Activated T-cell treated with anti-CD3 and anti-CD28 coated beads, Interleukin-2, amount 50 U/mL, for 1 hour (primary cell): ENCODE measurements around the gene PAFAH1B2.
"Not testable (repeated sequence)": the region's sequence is repeated elsewhere in the genome, so short reads cannot be mapped to it uniquely, and the experiment has no call there.

Source experiments
- DNase-seq: peaks from one replicate; pipeline ENCODE4 v3.0.0-alpha.2; 2020

The PAFAH1B2 gene

DNA sequence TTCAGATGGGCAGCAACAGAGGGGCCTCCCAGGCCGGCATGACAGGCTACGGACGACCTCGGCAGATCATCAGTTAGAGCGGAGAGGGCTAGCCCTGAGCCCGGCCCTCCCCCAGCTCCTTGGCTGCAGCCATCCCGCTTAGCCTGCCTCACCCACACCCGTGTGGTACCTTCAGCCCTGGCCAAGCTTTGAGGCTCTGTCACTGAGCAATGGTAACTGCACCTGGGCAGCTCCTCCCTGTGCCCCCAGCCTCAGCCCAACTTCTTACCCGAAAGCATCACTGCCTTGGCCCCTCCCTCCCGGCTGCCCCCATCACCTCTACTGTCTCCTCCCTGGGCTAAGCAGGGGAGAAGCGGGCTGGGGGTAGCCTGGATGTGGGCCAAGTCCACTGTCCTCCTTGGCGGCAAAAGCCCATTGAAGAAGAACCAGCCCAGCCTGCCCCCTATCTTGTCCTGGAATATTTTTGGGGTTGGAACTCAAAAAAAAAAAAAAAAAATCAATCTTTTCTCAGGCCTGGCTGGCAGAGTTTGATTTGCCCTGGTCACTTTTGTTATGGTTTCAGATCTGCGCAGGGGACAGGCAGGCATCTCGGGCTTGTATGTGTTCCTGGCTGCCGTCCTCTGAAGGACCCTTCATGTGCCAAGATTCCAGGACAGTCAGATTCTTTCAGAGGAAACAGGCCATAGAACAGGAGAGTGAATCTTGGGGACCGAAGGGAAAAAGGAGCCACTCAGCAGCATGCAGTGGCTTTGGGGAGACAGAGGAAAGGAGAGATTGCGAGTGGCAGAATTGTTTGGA, 60.4 kb downstream of the PAFAH1B2 start:
- DNase-seq: no peak

DNA sequence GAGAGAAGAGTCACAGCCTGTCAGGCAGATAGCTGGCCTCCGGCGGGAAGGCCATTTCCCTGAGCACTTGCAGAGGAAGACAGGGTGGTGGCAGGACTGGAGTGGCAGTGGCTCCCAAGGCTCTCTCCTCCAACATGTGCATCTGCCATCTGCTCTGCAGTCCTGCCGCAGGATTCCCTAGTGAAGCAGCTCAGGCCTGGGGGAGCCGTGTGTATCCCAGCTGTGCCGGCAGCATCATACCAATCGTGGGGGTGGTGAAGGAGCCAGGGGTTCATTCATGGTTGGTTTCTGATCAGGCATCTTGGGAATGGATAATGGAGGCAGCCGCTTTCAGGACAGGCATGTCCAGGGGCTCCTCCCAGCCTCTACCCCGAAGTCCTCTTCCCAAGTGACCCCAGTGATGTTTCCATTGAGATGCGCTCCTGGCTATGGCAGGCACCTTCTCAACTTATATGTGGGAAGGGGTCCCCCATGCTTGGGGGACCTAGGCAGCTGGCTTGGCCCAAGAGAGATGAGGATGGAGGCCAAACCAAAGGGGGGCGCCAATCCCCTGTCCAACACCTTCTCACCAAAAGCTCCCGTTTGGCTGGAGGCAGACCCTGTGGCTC, 61.2 kb downstream of the PAFAH1B2 start:
- DNase-seq: no peak

DNA sequence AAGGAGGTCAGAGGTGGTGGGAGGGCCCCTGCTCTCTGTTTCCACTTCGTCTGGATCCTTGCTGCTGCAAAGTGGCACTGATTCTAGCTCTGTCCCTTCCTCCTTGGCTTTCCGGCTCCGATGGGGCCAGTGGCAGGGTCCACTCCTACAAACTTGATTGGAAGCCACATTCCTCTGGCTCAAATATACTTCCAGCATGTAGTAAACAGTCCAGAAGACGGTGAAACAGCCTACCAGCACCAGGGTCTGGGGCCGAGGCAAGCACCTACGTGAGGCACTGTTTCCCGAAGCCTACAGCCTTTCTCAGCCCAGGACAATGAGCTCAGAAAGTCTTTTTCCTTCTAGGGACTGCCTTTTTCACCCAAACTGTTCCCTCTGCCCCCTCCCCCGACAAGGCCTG, 62.0 kb downstream of the PAFAH1B2 start:
- not testable (repeated sequence) for DNase-seq

DNA sequence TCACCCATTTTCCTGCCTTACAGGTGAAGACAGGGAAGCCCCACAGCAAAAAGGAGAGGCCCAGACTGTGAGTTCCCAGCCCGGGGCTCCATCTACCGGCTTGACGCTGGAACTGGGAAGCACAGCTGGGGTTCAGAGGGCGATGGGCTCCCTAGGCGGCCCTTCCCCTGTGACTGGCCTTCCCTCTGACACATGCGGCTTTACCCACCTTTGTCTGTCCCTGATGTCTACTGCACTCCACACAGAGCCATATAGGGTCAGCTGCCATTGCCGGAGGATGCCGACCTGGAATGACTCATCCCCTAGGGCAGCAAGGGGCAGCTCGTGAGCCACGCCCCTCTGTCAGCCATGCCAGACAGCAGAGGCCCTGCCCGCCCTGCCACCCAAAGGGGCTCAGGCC, 62.8 kb downstream of the PAFAH1B2 start:
- DNase-seq: not testable (repeated sequence)

DNA sequence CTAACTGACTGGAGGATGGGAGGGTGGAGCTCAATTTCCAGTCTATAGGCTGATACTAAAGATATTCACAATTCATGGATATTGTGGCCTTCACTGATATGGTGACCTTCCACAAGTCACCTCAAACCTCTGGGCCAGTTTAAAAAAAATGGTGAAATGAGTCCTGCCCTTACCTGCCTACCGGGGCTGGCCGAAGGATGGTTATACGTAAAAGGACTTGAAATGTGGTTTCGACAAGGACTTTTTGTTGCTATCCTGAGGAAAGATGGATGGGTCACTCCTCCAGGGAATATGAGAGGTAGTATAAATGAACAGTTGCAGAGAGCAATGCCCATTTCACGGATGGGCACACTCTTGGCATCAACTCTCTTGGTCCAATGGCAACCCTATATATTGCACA, 63.4 kb downstream of the PAFAH1B2 start:
- DNase-seq: not testable (repeated sequence)

DNA sequence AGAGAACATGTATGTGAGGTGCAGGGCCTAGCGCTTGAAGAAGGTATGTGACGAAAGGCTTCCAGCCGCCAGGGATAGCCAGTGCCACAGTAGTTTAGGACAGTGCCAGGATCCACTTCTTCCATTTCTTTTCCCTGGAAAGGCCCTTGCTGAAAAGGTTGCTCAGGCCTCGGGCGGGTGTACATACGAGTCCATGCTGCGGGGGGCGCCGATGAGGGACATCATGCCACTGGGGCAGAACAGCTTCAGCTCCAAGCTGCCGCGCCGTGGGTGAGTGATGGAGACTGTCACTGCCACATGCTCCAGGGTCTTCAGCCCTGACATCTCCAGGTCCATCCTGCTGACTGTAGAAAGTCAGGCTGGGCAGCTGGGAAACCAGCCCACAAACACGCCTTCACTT, 64.6 kb downstream of the PAFAH1B2 start:
- not testable (repeated sequence) for DNase-seq

DNA sequence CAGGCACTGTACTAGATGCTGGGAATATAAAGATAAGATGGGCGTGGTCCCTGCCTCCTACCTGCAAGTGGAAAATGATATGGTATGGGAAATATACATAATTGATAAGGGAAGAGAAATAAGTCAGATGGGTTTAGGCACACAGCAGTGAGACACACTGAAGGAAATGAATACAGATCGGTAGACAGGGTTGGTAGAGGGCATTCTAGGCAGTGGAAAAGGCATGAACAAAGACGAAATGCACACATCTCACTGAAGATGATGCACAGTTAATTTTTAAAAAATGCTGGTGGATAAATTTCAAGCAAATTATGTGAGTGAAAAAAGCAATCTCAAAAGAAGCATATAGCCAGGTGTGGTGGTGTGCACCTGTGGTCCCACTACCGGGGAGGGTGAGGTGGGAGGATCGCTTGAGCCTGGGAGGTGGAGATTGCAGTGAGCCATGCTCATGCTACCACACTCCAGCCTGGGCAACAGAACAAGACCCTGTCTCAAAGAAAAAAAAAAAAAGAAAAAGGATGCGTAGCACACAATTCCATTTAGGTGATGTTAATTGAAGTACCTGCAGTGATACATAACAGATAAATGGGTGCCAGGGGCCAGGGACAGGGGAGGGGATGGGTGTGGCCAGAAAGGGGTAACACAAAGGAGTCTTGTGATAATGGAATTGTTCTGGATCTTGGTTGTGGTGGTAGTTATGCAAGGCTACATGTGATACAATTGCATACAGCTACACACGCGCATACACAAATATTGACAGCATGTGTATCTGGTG, 65.5 kb downstream of the PAFAH1B2 start:
- DNase-seq: not testable (repeated sequence)

DNA sequence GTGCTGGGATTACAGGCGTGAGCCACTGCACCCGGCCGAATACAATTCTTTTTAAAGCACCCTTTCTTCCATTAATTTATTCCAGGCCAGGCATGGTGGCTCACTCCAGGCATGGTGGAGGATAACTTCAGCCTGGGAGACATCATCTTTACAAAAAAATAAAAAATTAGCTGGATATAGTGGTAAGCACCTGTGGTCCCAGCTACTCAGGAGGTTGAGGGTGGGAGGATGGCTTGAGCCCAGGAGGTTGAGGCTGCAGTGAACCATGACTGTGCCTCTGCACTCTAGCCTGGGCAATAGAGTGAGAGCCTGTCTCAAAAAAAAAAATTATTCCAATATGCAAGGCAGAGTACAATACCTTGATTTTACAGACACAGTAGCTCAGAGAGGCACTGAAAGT, 66.5 kb downstream of the PAFAH1B2 start:
- DNase-seq: no peak

DNA sequence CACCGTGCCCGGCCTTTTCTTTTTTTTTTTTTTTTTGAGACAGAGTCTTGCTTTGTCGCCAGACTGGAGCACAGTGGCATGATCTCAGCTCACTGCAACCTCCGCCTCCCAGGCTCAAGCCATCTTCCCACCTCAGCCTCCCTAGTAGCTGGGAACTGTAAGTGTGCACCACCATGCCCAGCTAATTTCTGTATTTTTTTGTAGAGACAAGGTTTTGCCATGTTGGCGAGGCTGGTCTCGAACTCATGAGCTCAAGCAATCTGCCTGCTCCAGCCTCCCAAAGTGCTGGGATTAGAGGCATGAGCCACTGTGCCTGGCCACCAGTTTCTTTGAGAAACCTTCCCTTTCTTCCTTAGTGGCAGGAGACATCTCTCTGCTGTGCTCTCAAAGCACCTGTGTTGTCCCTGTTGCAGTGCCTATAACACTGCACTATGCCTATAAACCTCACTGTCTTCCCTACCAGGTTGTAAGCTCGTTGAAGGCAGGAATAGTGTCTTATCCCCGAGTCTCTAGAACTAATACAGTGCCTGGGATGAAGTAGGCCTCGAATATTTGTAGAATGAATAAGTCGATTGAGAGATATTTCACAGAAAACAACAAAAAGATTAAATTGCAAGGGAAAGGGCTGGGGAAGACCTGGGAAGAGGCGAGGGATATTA, 68.7 kb downstream of the PAFAH1B2 start:
- no peak for DNase-seq

DNA sequence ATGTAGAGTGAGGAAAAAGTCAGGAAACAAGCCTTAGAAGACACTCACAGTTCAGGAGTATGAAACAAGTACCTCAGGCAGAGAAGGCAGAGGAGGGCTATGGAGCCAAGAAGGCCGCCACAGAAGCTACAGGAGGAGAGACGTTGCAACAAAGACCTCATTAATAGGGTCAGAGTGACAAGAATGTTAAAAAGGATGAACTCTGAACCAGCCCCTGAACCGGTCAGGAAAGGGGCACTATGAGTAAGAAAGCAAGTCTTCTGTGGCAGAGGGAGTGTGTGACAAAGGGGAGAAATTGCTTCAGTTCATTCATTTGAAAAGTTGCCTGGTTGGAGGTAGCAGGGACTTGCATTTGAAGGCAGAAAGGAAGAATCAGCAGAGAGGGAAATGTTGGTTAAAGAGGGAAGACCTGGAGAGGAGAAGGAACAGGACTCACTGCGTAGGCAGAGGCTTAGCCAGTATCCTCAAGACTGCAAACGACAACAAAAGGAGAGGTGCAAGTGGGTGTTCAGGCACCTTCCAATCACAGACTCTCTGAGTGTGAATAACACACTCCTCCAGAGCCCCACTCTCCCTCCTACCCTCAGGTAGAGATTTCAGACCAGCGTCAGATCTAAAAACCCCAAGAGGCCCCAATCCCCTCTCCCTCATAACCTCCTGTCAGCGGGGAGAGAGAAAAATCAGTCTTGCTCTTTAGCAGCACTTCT, 70.5 kb downstream of the PAFAH1B2 start:
- DNase-seq: no peak

DNA sequence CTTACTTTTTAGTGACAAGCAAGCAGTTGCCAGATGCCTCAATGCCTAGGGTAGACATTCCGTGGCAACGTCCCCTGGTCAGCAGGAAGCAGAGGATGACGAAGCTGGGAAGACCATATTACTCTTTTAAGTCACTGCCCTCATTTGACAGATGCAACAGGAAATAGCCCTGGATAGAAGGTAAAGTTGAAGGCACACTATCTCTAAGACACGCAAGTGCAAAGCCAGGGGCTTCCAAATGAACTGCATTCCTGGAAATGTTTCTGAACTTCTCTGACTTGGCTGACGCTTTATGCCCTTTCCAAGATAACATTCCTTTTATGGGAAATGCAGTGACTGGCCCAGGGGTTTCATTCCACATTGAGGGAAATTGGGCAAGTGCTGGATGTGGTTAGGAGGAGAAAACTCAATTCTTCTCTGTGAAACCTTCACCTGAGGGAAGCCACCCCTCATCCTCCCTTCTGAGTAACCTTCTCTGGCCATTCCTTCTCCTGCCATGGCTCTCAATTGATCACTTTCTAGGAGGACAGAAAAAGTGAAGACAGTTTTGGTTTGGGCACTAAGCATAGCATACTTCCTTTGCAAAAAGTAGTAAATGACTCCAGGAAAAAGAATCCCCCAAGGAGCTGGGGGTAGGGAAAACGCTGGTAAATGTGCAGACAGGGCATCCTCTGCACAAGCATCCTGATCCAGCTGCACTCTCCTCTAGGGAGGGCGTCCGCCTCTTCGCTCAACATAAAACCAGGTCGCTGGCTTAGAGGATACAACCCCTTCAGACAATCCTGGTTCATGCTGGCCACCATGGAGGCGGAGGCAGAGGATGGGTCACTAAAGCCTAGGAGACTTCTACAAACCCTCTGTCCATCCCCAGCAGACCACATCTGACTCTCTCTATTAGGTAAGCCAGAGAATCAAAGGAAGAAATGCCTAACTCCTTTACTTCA, 73.3 kb downstream of the PAFAH1B2 start:
- no peak for DNase-seq

DNA sequence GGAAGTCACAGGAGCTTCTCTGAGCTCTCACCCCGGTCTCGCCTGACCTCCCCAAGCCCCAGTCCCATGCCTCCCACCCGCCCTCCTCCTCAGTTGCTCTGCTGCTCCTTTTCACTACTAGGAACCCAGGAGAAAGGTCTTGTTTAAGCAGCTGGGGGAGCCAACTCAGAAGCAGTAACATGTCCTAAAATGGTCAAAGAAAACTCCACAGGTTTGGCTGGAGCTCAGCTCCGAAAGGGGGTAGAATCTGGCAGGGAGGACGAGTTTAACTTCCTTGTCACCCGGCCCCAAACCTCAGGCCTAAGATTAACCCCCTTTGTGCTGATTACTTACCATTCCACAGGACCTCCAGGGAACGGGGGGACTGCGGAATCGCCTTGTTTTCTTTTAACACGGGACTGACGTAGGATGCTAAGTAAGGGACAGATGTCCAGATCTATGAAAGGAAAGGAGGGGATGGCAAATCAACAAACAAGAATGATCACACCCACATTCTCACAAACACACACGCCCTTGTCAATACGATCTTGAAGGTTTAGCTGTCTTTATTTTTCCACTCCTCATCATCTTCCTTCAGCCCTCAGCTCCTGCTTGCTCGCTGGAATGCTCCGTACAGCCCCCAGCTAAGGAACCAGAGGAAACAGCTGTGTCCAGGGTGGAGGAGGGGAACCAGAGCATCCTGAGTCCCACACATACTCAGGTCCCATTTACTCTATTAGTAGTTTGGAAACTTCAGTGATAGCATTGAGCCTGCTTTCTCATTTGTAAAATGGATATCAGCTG, 74.2 kb downstream of the PAFAH1B2 start:
- DNase-seq: no peak

DNA sequence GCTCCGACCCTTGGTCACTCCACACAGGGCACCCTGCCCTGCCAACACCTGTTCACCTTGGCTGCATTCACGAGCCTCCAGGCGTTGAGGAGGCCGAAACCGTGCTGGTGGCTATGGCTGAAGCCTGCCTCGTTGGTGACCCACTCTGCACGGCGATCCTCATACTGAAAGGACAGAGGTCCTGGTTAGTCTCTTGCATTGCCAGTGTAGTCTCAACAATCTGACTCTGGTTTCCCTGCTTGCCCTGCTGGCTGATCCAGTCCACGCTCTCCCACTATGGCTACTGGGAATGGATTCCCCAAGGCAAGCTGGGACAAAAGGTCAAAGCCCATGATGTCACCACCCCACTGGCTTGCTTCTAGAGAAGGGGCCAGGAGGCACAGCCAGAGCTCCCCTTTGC, 74.9 kb downstream of the PAFAH1B2 start:
- no peak for DNase-seq

DNA sequence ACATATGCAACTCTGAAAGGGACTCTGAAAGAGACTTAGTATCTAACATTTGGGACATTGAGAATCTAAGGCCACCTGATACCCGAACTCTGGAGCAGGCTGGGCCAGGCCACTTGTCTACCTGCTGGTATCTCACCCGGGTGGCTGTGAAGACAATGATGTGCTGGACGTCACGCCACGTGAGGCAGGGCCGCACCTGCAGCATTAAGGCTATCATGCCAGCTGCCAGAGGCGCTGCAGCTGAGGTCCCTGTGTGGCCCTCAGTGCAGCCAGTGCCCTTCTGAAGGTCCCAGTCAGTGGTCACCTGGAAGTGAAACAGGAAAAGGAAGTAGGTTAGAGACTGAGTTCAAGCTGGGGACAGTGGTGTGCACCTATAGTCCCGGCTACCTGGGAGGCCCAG, 75.4 kb downstream of the PAFAH1B2 start:
- DNase-seq: no peak

DNA sequence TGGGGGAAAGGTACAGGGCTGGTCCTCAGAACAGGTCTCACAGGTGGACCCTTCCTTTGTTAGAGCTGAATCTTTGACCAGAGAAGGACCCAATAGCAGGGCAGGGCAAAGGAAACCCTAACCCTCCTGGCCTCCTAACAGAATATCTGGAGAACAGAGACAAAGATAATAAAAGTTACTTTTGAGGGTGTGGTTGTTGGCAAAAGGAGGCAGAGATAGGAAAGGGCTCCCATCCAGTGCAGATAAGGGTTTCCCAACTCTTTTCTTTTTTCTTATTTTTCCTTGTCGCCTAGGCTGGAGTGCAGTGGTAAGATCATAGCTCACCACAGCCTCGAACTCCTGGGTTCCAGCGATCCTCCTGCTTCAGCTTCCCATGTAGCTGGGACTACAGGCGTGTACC, 75.9 kb downstream of the PAFAH1B2 start:
- DNase-seq: no peak

DNA sequence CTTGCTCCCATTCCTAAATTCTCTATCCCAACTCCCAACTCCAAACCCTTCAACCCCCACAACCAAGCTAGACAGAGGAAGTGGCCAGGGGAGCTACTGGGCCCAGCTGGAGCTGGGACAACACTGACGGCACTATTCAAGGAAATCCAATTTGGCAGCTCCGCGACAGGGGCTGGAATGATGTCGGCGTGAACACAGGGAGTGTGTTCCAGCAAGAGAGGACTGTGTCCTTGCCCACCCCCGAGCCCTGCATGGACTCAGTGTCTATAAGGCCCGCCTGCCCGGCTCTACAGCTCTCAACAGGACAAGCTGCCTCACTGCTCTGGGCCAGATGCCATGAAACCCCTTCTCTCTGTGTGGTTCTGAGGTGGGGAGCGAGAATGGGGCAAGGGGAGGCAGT, 76.5 kb downstream of the PAFAH1B2 start:
- no peak for DNase-seq

DNA sequence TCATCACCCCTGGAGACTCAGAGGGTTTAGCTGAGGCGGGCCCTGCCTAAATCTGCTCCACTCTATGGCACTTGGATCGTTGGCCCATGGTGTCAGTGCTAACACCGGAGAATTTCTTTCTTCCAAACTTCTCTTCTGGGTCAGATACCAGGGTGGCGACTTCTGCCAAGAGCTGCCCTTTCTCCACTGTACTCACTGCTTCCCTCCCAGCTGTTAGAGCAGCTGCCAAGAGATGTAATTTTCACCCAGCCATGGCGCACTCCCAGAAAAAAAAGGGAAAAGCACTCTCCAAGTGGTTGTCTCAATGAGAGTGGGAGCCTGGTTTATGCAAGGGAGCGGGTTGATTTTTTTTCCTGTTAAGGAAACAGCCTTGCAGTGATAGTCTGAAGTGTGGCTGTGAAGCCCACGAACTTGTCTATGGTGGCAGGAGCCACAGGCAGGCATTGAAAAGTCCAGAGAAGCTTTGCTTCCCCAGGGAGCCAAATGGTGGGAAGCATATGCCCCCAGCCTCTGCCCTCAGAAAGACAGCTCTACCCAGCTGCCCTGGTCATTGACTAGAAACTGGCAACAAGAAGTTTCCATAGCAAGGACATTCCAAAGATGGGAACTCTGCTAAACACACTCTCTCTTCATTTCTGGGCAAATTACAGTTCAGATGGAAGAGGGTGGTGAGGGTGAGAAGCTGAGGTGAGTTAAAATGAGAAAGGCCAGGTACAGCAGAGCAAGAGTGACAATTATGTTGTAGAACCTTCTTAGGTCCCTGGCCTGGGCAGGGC, 77.1 kb downstream of the PAFAH1B2 start:
- DNase-seq: no peak

DNA sequence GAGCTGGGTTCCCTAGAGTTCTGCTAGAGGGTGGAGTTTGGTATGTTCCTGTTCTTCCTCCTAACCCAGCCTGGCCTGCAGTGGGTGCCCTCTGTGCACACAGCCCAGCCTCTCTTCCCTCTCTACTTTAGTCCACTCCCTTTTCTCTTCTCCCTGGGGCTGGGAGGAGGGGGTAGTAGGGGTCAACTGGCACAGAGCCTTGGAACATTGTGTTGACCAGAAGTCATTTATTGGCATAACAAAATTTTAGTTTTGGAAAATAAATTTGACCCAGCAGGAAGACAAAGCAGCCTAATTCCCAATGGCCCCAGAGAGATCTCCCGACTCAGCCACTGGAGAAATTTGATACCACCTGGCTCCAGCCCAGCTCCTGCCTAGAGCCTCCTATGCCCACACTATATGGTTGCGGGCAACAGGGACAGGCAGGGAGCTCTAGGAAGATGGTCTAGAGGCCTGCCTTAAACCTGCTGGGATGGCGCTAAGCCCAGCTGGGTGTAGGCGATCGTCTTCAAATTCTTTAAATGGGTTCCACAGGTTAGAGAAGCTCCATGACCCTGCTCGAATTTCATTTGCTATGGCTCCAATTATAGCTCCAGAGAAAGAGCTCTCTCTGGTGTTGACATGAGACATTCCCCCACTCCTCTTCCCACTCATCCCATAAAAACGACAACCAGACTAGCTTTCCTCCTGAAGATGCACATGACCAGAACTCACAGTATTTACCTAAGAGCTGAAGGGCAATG, 77.9 kb downstream of the PAFAH1B2 start:
- no peak for DNase-seq
